ENCODE data around the gene PRKCE.

- no peak for TF ChIP-seq CTCF (conservative IDR thresholded peaks at IDR 0.05; ENCODE audit: low read length)
- TF ChIP-seq EZH2phosphoT487 (IDR thresholded peaks at IDR 0.05; ENCODE audit: borderline replicate concordance, low read depth, low read length): no peak
Measured at GRCh38 chr2:45845566-45845965, 194.1 kb downstream of the PRKCE start.

Data from OCI-LY7 (cell line).